Skeletal muscle satellite cell (primary cell): ENCODE measurements around the gene SHC2.

Source experiments
- H3K27me3 ChIP-seq: 2 replicates; pipeline ENCODE4 v1.7.0; 2013; ENCODE audit warnings: low read length; ENCODE audit not compliant: control insufficient read depth, insufficient read depth
- H3K36me3 ChIP-seq: 2 replicates; pipeline ENCODE4 v1.7.0; 2013; ENCODE audit warnings: mild to moderate bottlenecking, control low read depth, low read length; ENCODE audit not compliant: insufficient read depth
- H3K4me1 ChIP-seq: 2 replicates; pipeline ENCODE4 v1.7.0; 2013; ENCODE audit warnings: low read length; ENCODE audit not compliant: control insufficient read depth, insufficient read depth
- H3K4me2 ChIP-seq: 2 replicates; pipeline ENCODE4 v1.7.0; 2013; ENCODE audit warnings: mild to moderate bottlenecking, low read length
- H3K4me3 ChIP-seq: 2 replicates; pipeline ENCODE4 v1.7.0; 2013; ENCODE audit warnings: low read length
- H3K9ac ChIP-seq: 2 replicates; pipeline ENCODE4 v1.7.0; 2013; ENCODE audit warnings: mild to moderate bottlenecking, low read depth, low read length, moderate library complexity
- H3K9me3 ChIP-seq: replicated peaks from 2 replicates; pipeline ENCODE4 v1.7.0; 2013; ENCODE audit warnings: mild to moderate bottlenecking, control low read depth, low read length

The SHC2 gene

GRCh38 chr19:449916-450315, 10.9 kb downstream of the SHC2 start:
- Histone ChIP-seq H3K9me3 (no peaks in the 10 kb centered on the region), H3K27me3 (no peaks in the 10 kb centered on the region), H3K4me2 (no peak overlapping the region), H3K36me3 (no peaks in the 10 kb centered on the region), H3K4me1 (no peaks in the 10 kb centered on the region), H3K4me3 (no peak overlapping the region), H3K9ac (no peak overlapping the region)

GRCh38 chr19:447816-448560, 12.8 kb downstream of the SHC2 start:
- H3K36me3 ChIP-seq = no peaks in the 10 kb centered on the region
- no peaks in the 10 kb centered on the region for H3K4me1 ChIP-seq
- H3K9ac ChIP-seq = no peak overlapping the region
- H3K4me2 ChIP-seq = no peak overlapping the region
- H3K9me3 ChIP-seq = no peaks in the 10 kb centered on the region
- H3K4me3 ChIP-seq = no peak overlapping the region
- no peaks in the 10 kb centered on the region for H3K27me3 ChIP-seq

GRCh38 chr19:447064-447426, 13.8 kb downstream of the SHC2 start:
- no peaks in the 10 kb centered on the region for H3K27me3 ChIP-seq

GRCh38 chr19:444677-445210, 16.1 kb downstream of the SHC2 start:
- H3K27me3 ChIP-seq = peaks cover 4% of the 10 kb centered on the region
- H3K9ac ChIP-seq = no peak overlapping the region
- H3K4me3 ChIP-seq = no peak overlapping the region
- peaks cover 9% of the 10 kb centered on the region for H3K4me1 ChIP-seq
- H3K36me3 ChIP-seq = no peaks in the 10 kb centered on the region
- H3K4me2 ChIP-seq = no peak overlapping the region
- H3K9me3 ChIP-seq = no peaks in the 10 kb centered on the region

More at GRCh38 chr19:447064-447426, 13.8 kb downstream of the SHC2 start:
- H3K9me3 ChIP-seq = no peaks in the 10 kb centered on the region
- H3K4me1 ChIP-seq = no peaks in the 10 kb centered on the region
- no peaks in the 10 kb centered on the region for H3K36me3 ChIP-seq
- H3K4me3 ChIP-seq = no peak overlapping the region
- no peak overlapping the region for H3K4me2 ChIP-seq
- H3K9ac ChIP-seq = no peak overlapping the region

GRCh38 chr19:443005-443404, 17.8 kb downstream of the SHC2 start:
- Histone ChIP-seq H3K9me3 (no peaks in the 10 kb centered on the region), H3K4me3 (no peak overlapping the region), H3K4me1 (peaks cover 9% of the 10 kb centered on the region), H3K9ac (no peak overlapping the region), H3K36me3 (no peaks in the 10 kb centered on the region), H3K27me3 (peaks cover 4% of the 10 kb centered on the region), H3K4me2 (no peak overlapping the region)

GRCh38 chr19:442085-442484, 18.7 kb downstream of the SHC2 start:
- H3K27me3 ChIP-seq = peaks cover 4% of the 10 kb centered on the region
- no peak overlapping the region for H3K4me3 ChIP-seq
- H3K4me2 ChIP-seq = no peak overlapping the region
- H3K9ac ChIP-seq = no peak overlapping the region
- peaks cover 3% of the 10 kb centered on the region for H3K9me3 ChIP-seq
- H3K4me1 ChIP-seq = peaks cover 9% of the 10 kb centered on the region
- H3K36me3 ChIP-seq = no peaks in the 10 kb centered on the region

GRCh38 chr19:441213-441836, 19.5 kb downstream of the SHC2 start:
- Histone ChIP-seq H3K4me2 (no peak overlapping the region), H3K27me3 (peaks cover 4% of the 10 kb centered on the region), H3K9me3 (peaks cover 3% of the 10 kb centered on the region), H3K36me3 (no peaks in the 10 kb centered on the region), H3K4me3 (no peak overlapping the region), H3K4me1 (peaks cover 9% of the 10 kb centered on the region), H3K9ac (no peak overlapping the region)

- H3K9me3 ChIP-seq = peaks cover 3% of the 10 kb centered on the region
These were observed 20.2 kb downstream of the SHC2 start for GRCh38 chr19:440391-441212.

GRCh38 chr19:439167-439900, 21.5 kb downstream of the SHC2 start:
- Histone ChIP-seq H3K27me3 (peaks cover 4% of the 10 kb centered on the region), H3K9me3 (peaks cover 4% of the 10 kb centered on the region)

More at GRCh38 chr19:440391-441212, 20.2 kb downstream of the SHC2 start:
- Histone ChIP-seq H3K4me1 (peaks cover 9% of the 10 kb centered on the region), H3K27me3 (peaks cover 4% of the 10 kb centered on the region), H3K36me3 (no peaks in the 10 kb centered on the region), H3K4me2 (no peak overlapping the region), H3K4me3 (no peak overlapping the region), H3K9ac (no peak overlapping the region)

GRCh38 chr19:438416-438958, 22.3 kb downstream of the SHC2 start:
- Histone ChIP-seq H3K9ac (no peak overlapping the region), H3K36me3 (no peaks in the 10 kb centered on the region), H3K4me1 (peaks cover 9% of the 10 kb centered on the region), H3K4me2 (no peak overlapping the region), H3K4me3 (no peak overlapping the region), H3K27me3 (peaks cover 4% of the 10 kb centered on the region), H3K9me3 (peaks cover 7% of the 10 kb centered on the region)

More at GRCh38 chr19:439167-439900, 21.5 kb downstream of the SHC2 start:
- Histone ChIP-seq H3K4me1 (peaks cover 9% of the 10 kb centered on the region), H3K36me3 (no peaks in the 10 kb centered on the region), H3K4me2 (no peak overlapping the region), H3K4me3 (no peak overlapping the region), H3K9ac (no peak overlapping the region)
